ENCODE measurements around the gene EPHB1.

DNA sequence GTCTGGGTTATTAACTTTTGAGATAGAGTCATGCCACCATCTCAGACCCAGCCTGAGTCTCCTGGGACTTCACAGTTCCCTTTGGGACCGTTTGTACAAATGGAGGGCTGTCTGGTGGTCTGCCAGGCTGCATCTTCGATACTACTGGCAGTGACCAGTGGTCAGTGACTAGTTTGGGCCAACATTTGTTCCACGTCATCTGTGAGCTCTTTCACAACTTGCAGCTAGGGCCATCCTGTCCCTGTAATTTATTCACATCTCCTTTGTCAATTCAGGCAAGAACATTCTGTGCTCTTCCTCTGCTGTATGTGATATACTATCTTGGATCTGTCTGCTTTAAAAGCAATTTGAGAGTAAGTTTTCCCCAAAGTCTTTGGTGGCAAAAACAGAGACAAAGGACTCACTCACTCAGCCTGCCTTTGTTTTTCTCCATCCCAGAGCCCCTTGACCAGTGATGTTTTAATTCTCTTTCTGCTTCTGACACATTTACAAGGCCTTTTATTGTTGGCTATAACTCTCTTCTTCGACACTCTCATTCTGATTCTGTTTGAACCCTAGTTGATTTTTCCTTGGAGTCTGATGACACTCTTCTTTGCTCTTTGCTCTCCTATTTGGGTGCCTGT is 353.4 kb downstream of the EPHB1 start:
- TF ChIP-seq EZH2 (IDR thresholded peaks at IDR 0.05; ENCODE audit: insufficient read depth, poor library complexity, severe bottlenecking) = no peak
- TF ChIP-seq EZH2phosphoT487 (IDR thresholded peaks at IDR 0.05; ENCODE audit: insufficient read depth, low read depth) = no peak
